Muscle of arm (tissue), 12 donors: Measurements from ENCODE around the gene ERC2. TPM values are rescaled to one million over a fixed set of nuclear protein-coding genes. Genes with fewer than 3 reads are reported as not detected.
"Not testable (repeated sequence)": the region's sequence is repeated elsewhere in the genome, so short reads cannot be mapped to it uniquely, and the experiment has no call there.

Source experiments
- DNase-seq: peaks from one replicate; pipeline ENCODE4 v3.0.0-alpha.2; 2013
- polyA plus RNA-seq, 12 donors: library from polyadenylated mRNA; unstranded; fragments of 120-200 nt; gene quantifications; one replicate each; pipeline ENCODE4 v1.2.1, GENCODE V29; 2013; ENCODE audit not compliant: insufficient read length in 12 of 12

ERC2 gene
- polyA plus RNA-seq, 12 donors, result 0.87 to 3.0 (median 1.8) TPM; not detected in 2

DNA sequence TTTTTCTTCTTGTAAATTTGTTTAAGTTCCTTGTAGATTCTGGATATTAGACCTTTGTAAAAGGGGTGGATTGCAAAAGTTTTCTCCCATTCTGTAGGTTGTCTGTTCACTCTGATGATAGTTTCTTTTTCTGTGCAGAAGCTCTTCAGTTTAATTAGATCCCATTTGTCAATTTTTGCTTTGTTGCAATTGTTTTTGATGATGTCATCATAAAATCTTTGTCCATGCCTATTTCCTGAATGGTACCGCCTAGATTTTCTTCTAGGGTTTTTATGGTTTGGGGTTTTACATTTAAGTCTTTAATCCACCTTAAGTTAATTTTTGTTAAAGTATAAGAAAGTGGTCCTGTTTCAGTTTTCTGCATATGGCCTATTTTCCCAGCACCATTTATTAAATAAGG lies 401.9 kb downstream of the ERC2 start:
- not testable (repeated sequence) for DNase-seq

DNA sequence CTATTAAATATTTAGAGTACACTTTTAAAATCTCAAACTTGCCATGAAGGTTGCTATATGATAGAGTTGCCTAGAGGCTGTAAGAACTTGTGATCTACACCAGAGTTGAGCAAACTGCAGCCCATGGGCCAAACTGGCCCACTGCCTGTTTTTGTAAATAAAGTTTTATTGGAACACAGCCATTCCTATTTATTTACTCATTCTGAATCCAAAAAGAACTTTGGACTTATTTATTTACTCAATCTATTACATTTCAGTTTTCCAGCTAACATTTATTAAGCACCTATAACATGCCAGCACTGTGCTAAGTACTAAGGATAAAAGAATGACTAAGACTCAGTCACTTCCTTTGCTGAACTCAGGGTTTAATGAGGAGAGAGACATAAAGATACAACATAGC lies 403.6 kb downstream of the ERC2 start:
- DNase-seq, result no peak

DNA sequence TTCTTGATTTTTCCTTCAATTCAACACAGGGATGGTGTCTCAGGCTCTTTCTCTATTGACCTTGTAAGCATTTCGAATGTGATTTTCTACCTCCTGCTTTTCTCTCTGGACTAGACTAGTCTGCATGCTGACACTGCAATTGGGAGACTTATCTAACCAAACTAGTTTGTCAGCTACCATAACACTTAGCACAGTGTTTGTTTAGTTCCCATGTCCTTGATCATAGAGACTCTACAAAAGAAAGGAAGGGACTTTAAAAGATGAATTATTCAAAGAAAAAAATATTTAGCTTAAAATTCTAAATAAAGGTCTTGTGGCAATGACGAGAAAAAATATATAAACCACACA lies 407.0 kb downstream of the ERC2 start:
- DNase-seq, result no peak

GRCh38 chr3:56060521-56061278 lies 407.6 kb downstream of the ERC2 start:
- DNase-seq, result no peak

- no peak for DNase-seq
These were observed 408.5 kb downstream of the ERC2 start for GRCh38 chr3:56059731-56060130.

- DNase-seq, result no peak
These were observed 412.3 kb downstream of the ERC2 start for GRCh38 chr3:56055951-56056350.

DNA sequence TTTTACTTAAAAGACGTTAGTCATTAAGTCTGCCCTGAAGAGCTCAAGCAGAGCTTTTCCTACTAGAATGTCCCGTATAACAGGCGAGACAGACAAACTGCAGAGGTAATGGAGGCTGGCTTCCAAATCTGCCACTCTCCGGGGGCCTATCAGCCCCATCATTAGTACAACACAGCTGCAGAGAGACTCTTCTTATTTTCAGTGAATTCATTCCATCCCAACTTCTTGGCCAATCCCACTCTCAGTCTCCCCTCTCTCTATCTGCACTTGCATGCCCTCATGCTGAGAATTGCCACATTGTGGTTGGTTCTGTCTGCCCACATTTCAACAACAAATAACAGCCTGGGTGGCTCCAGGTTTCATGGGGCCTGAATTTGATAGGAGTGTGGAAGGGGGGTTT lies 412.7 kb downstream of the ERC2 start:
- DNase-seq, result no peak

DNA sequence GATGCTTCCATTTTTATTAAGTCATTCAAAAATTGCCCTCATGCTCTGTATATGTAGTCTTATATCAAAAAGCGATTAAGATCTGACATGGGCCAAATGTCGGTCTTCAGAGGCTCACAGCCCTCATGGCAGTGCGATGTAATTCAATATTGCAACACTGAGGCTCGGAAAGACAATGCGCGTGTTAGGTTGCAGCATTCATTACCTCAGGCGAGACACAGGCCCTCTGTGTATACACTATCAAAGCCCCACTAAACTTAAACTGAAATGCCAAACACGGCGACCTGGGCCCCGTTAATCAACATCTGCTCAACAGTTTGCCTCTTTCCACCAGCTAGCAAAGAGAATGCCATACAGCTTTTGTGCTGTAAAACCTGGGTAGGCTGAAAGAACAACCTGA lies 413.4 kb downstream of the ERC2 start:
- DNase-seq, result no peak

- no peak for DNase-seq
These were observed 414.5 kb downstream of the ERC2 start for GRCh38 chr3:56053727-56054126.

- DNase-seq, result no peak
These were observed 416.1 kb downstream of the ERC2 start for GRCh38 chr3:56052188-56052587.

GRCh38 chr3:56051052-56051451 lies 417.2 kb downstream of the ERC2 start:
- DNase-seq, result no peak

DNA sequence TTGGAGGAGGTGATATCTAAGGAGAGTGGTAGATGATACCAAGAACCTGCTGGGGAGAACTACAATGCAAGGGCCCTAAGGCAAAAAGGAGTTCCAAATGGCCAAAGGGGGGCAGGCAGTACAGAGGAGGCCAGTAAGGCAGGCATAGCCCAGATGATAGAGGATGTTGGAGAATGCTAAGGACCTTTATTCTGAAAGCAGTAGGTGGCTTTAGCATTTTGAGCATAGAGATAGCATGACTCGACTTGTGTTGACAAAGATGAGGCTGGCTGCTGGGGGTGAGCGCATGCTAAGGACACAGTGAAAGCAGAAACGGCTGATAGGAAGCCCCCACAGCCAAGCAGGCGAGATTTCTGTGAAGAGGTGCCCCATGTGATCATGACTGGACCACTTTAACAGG lies 419.3 kb downstream of the ERC2 start:
- no peak for DNase-seq

DNA sequence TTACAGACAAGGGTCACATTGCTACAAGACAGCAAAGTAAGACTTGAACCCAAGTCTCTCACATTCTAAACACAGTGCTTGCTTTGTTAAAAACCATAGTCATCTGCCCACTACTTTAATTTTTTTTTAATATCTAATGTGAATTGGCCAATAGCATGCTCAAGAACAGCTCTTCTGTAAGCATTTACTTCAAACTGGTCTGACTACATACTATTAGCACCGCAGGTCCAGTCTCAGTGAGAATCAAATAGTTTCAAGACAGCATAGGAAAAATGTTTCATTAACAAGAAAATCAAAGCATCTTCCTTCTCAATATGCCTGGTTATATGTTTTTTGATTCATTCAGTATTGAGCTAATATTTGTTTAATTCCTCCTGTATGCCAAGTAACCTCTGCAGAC lies 419.9 kb downstream of the ERC2 start:
- DNase-seq, result no peak

GRCh38 chr3:56042326-56042951 lies 425.8 kb downstream of the ERC2 start:
- no peak for DNase-seq

DNA sequence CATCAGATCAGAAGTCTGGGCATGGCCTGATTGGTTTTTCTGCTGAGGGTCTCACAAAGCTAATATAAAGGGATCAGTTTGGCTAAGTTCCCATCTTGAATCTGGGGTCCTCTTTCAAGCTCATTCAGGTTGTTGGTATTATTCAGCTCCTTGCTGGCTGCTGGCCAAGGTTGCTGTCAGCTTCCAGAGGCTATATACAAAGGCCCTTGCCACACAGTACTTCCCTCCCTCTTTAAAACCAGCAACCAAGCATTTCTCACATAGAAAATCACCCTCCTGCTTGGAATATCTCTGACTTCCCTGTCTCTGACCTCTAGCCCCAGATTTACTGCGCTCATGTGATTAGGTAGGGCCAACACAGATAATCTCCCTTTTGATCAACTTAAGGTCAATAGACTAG lies 442.9 kb downstream of the ERC2 start:
- DNase-seq, result no peak

DNA sequence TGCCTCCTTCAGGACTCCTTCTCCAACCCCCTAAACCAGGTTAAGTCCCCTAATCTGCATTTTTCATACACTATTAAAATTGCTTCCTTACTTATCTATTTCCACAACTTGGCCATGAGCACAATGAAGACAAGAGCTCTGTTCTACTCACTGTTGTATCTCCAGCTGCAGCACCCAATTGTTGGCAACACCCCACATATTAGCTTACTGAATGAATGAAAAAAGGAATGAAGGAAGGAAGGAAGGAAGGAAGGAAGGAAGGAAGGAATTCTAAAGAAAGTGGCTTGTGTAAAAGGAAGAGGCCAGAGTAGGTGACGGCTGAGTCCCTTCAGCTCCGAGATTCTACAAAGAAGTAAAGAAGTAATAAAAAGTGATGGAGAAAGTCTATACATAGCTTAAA lies 444.7 kb downstream of the ERC2 start:
- DNase-seq, result no peak

GRCh38 chr3:56022619-56023018 lies 445.6 kb downstream of the ERC2 start:
- DNase-seq, result no peak

- DNase-seq, result no peak
These were observed 448.6 kb downstream of the ERC2 start for GRCh38 chr3:56019490-56020146.

DNA sequence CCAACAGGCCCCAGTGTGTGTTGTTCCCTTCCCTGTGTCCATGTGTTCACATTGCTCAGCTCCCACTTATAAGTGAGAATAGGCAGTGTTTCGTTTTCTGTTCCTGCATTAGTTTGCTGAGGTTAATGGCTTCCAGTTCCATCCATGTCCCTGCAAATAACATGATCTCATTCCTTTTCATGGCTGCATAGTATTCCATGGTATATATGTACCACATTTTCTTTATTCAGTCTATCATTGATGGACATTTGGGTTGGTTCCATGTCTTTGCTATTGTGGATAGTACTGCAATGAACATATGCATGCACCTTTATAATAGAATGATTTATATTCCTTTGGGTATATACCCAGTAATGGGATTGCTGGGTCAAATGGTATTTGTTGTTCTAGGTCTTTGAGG lies 452.9 kb downstream of the ERC2 start:
- not testable (repeated sequence) for DNase-seq

DNA sequence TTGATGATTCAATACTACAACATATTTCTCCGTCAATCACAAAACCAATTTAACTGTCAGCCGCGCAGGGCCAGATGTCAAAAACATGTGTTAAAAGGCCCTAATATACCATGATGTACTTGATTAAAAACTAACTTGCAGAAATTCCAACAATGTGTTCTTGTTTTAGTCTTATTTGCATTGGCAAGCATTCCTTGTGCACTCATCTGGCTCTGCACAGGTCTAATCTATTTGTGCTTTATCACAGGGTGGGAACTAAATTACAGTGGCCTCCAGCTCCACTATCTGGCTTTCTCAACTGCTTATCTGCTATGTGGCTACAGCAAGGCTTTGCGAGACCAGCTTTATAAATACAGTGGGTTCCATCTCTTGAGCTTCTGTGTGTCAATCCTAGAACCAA lies 455.5 kb downstream of the ERC2 start:
- no peak for DNase-seq

DNA sequence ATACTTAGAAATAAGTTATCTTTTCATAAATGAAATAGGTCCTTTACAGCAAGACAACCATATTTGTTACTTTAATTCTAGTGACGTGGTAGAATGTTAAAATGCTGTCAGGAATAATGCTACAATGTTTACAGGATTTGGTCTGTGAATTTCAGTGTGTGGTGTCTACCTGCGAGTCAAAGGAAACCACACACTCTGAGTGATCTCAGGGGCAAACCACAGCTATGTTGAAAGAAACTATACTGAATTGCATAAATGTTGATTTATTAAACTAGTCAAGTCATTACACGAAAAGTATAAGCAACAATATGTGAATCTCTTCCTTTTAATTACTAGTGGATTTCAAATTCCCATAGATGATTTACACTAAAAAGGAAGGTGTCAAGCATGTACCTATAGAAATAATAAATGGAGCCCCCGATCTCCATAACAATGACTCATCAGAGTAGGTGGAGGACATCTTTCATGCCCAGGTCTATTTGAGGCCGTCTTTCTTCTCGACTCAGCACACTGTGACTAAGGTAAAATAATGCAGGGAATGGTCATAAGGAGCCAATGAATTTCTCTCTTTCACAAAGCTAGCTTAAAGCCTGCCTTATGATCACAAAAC lies 463.0 kb downstream of the ERC2 start:
- no peak for DNase-seq

DNA sequence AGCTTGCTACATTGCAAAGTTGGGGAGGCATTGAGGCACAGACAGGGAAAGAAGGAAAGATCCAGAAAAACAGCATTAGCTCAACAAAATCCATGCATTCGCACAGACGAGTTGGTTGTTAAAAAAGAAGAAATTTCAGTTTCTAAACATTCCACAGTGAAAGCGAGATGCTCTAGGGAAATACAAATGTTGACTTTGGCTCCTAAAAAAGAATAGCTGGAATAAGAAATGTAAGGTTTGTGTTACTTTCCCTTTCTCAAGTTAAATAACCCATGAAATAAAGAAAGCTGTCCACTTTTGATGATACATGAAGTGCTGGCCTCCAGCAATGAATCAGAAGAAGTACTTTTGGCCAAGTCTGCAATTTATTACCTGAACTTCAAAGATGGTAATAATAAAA lies 465.1 kb downstream of the ERC2 start:
- peak; percentile 58 for DNase-seq

- DNase-seq, result no peak
These were observed 466.3 kb downstream of the ERC2 start for GRCh38 chr3:56001991-56002390.
